GM18498 (cell line): ENCODE data around the gene CEP350.
A peak's percentile ranks its signal among the peaks of the same experiment; 100 is the strongest.
"Not testable (repeated sequence)": the region's sequence is repeated elsewhere in the genome, so short reads cannot be mapped to it uniquely, and the experiment has no call there.

Source experiments
- ATAC-seq: cut with Tn5 transposase; IDR thresholded peaks from one replicate; pipeline ENCODE4 v1.9.1; 2021; ENCODE audit warnings: mild to moderate bottlenecking, moderate library complexity; ENCODE audit not compliant: unreplicated experiment

The CEP350 gene

DNA sequence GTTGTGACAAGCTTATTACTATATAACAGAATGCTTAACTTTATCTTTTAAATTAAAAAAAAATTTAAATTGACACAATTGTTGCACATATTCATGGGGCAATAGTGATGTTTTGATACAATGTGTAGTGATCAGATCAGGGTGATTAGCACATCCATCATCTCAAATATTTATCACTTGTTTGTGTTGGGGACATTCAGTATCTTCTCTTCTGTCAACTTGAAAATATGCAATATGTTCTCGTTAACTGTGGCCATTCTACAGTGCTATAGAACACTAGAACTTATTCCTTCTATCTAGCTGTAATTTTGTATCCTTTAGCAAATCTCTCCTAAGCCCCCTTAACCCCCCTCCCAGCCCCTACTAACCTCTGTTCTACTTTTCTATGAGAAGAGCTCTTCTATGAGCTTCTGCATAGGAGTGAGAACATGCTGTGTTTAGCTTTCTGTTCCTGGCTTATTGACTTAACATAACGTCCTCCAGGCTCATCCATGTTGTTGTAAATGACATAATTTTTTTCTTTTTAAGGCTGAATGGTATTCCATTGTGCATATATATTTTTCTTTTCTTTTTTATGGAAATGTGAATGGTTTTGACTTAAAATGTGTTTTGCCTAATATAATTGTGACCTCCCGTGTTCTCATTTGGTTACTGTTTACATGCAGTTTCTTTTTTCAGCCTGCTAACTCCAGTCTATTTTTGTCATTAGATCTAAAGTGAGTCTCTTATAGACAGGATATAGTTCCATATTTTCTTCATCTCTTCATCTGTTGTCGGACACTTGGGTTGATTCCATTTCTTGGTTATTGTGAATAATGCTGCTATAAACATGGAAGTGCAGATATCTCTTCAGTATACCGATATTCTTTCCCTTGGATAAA, 23.8 kb downstream of the CEP350 start:
- no peak for ATAC-seq

DNA sequence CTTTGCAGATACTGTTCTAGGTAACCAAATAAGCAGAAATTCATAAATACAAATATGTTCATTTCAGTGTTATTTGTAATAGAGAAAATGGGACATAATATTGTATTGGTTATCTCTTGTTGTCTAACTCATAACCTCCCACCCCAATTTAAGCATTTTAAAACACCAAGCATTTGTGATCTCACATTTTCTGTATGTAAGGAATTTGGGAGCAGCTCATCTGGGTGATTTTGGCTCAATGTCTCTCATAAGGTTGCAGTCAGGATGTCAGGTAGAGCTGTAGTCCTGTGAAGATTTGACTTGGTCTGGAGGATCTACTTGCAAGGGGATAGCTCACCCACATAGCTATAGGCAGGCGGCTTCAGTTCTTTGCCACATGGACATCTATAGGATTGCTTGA, 29.5 kb downstream of the CEP350 start:
- ATAC-seq, result no peak

DNA sequence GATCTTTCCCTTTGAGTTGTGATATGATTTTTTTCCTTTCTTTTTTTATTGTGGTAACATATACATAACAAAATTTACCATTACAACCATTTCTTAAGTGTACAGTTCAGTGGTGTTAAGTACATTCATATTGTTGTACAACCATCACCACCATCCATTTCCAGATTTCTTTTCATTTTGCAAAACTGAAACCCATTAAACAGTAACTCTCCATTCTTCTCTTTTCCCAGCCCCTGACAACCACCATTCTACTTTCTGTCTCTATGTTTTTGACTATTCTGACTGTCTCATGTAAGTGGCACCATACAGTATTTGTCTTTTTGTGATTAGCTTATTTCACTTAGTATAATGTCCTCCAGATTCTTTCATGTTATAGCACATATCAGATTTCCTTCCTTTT, 30.3 kb downstream of the CEP350 start:
- peak; percentile 50 for ATAC-seq

DNA sequence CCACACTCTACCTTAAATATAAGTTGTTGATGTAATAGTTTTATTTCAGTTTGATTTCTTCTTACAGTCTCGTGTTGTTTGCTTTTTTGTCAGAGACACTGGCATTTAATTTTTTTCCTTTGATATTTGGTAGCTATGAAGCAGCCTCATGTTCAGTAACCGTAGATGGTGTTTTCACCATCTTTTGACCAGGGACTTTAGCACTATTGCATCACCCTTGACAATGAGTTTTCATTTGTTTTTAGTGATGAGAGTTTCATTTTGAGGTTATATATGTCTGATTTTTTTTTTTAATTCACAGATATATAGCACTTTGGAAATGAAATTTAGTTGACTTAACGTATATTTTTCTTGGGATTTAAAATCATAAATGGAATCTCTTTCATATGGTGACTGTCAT, 36.2 kb downstream of the CEP350 start:
- no peak for ATAC-seq

DNA sequence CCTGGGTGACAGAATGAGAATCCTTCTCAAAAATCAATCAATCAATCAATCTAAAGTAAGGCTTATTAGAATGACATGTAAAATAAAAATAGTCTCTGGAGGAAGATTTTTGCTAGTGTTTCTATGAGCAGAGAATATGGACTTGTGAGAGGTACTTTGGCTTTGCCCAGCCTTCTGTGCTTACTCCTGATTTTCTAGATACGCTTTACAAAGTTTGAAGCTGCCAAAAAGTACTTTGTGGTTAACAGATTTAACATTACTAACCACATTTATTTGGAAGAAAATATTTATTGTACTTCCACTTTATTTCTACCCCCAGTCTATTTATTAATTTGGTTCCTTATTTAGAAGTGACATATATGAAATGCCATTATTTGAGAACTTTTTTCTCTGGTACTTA, 41.0 kb downstream of the CEP350 start:
- ATAC-seq, result no peak

DNA sequence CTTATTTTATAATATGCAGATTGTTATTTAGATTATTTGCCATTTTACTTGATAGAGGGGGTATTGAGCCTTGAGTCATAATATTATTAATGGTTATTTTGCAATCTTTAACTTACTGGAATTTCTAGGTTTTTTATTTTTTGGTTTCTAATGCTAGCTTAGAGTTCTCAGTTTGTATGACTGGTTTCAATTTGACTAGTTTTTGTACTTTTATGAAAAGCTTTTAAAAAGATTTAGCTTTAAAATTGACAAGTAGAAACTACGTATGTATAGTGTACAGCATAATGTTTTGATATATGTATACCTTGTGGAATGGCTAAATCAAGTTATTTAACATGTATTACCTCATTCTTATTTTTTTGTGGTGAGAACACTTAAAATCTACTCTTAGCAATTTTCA, 41.5 kb downstream of the CEP350 start:
- peak; percentile 55 for ATAC-seq

DNA sequence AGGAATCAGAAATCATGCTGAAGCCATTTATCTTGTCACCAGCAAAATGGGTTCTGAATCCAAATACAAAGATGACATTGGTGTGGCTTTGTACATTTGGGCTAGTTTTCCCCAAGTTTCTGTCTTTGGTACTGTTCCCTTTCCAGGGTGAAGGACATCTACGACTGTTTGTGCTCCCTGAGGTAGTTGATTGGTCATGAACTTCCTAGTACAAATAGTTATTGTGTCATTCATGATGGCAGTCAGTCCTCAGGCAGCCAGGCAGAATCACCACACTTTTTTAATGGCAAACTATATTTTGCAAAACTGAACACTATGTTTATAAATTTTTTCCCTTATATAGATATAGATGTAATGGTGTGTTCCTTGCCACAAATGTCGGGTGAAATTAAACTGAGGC, 46.0 kb downstream of the CEP350 start:
- no peak for ATAC-seq

DNA sequence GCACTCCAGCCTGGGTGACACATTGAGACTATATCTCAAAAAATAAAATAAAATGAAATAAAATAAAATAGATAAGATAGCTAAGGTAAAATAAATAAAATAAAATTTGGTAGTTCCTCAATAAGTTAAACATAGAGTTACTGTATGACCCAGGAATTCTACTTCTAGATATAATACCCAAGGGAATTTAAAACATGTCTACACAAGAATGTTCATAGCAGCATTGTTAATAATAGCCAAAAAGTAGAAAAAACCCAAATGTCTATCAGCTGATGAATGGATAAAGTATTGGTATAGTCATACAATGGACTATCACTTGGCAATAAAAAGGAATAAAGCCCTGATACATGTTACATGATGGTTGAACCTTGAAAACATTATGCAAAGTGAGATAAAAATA, 47.8 kb downstream of the CEP350 start:
- ATAC-seq, result no peak

DNA sequence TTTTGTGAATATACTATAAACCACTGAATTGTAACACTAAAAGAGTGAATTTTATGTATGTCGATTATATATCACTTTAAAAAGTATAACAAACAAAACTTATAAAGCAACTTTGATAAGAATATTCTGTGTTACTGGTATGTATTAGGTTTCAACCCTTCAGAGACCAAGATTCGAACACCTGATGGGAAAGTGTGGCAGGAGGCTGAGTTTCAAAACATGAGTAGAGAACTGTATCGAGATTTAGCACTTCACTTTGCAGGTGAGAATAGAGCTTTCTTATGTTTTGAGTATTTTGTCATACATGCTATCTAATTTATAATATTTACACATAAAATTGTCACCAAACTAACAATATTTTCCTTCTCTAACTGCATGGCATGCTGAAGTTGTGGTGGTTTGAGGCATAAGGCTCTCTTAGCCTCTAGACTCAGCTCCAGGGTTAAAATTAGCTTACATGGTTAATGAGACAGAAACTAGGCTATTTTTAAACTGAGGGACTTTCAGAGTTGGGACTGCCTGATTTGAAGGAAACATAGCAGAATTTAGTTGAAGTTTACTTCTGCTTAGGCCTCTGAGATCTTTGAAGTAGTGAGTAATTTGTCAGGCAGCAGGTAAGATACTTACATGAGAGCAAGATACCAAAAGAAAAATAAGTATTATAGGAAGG, 48.6 kb downstream of the CEP350 start:
- peak; percentile 85 for ATAC-seq

DNA sequence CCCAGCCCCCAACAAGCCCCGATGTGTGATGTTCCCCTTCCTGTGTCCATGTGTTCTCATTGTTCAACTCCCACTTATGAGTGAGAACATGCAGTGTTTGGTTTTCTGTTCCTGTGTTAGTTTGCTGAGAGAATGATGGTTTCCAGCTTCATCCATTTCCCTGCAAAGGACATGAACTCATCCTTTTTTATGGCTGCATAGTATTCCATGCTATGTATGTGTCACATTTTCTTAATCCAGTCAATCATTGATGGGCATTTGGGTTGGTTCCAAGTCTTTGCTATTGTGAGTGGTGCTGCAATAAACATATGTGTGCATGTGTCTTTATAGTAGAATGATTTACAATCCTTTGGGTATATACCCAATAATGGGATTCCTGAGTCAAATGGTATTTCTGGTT, 52.2 kb downstream of the CEP350 start:
- not testable (repeated sequence) for ATAC-seq

DNA sequence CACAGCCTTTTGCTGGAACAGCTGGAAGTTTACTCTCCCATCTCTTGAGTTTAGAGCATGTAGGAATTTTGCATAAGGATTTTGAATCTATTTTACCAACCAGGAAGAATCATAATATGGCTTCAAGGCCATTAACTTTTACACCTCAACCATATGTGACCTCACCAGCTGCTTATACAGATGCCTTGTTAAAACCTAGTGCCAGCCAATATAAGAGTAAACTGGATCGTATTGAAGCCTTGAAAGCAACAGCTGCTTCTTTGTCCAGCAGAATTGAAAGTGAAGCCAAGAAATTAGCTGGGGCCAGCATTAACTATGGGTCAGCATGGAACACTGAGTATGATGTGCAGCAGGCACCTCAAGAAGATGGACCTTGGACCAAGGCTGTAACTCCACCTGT, 65.4 kb downstream of the CEP350 start:
- ATAC-seq, result no peak

DNA sequence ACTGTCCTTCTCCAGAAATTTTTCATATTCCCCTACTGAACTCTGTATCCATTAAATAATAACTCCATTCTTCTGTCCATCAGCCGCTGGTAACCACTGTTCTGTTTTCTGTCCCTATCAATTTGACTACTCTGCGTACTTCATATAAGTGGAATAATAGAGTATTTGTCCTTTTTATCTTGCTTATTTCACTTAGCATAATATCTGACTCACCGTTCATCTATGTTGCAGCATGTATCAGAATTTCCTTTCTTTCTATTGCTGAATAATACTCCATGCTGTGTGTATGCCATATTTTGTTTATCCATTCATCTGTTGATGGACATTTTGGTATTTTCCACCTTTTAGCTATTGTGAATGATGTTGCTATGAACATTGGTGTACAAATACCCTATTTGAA, 71.9 kb downstream of the CEP350 start:
- no peak for ATAC-seq

DNA sequence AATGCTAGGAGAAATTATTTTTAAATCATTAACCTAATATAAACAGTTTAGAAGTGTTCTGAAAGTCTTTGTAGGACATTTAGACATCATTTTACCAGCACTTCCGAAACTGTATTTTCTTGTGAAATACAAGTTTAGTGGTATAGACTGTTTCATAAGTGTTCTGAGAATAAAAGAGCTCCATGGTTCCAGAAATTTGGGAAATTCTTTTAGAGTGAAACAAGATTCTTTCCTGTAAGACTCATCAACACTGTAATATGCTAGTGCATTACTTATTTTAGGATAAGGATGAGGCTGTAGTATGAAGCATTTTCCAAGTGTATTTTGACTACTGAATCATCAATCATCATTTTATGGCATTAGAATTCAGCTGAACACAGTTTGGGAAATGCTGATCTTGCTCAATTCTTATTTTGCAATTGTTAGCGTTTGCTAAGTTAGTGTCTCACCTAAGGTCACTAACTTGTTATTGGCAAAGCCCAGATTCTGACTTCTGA, 73.4 kb downstream of the CEP350 start:
- no peak for ATAC-seq

DNA sequence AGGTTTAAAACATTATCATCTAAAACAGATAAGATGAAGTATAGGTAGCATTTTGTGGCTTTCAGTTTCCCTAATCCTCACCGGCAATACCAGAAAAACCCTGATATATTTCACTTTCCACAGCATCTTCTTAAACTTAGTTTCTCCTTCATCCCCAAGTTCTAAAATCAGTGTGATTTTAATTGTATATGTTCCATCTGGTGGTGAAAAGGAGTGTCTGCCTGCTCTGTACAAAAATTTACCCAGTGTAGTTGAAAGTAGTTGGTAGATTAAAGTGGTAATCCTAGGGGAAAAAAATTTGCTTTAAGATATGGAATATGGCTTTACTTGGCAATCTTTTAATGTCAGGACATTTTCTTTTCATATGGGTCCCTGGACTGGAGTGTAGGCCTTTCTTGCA, 74.3 kb downstream of the CEP350 start:
- no peak for ATAC-seq

DNA sequence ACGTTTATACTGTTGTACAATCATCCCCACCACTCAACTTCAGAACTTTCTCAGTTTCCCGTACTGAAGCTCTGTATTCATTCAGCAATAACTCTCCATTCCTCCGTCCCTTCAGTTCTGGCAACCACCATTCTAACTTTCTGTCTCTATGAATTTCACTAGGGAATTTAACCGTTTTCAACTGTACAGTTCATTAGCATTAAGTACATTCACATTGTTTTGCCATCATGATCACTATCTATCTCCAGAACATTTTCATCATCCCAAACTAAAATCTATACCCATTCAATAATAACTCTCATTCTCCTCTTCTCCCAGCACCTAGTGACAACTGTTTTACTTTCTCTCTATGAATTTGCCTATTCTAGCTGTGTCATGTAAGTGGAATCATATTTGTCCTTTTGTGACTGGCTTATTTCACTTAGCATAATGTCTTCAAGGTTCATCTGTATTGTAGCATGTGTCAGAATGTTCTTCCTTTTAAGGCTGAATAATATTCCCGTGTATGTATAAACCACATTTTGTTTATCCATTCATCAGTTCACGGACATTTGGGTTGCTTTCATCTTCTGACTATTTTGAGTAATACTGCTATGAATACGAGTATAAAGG, 75.0 kb downstream of the CEP350 start:
- ATAC-seq, result no peak

DNA sequence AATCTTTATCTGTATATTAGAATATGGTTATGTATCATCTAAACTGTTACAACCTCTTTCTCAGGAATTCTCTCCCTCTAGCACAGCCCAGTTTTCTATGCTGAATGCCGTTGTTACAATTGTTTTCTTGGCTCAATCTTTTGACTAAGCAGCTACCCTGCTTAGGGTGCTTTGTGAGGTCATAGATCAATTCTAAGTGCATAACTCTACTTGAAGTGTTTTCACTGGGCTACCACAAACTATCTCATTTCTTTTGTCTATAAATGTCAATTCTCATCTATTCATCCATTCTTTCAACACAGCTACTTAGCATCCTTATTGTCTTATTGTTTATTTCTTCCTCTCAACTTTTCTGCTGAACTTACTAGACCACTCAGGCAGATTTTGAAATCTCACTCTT, 77.1 kb downstream of the CEP350 start:
- no peak for ATAC-seq

DNA sequence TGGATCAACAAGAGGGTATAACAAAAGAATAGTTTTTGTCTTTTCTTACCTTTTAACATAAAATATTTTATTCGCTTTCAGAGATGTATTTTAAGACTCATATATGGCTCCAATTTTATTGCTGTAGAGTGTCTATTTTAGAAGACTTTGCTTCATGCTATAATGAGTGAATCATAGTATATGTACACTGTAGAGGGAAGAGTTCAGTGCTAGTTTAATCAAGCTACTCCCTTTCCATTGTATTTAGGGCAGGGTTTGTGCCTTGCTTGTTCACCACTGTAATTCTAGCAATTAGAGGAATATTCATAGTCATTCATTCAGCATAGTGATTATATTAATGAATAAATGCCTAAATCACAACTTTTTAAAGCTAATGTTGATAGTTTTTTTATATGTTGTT, 78.8 kb downstream of the CEP350 start:
- ATAC-seq, result no peak

DNA sequence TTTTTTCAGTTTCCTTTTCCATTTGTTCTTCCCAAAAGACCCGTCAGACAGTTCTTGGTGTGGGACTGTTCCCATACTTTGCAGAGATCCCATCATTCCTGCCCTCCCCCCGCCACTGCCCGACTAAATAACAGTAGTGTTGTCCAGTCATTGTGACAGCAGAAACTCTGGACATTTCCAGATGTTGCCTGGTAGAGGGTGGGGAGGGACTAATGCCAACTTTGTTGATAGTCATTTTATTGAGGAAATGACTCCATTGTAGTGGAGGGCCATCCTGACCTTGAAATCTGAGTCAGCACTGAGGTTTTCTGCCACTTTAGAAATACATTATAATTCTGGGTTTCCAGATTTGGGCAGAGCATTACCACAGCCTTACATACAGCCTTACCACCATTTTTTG, 85.4 kb downstream of the CEP350 start:
- no peak for ATAC-seq

DNA sequence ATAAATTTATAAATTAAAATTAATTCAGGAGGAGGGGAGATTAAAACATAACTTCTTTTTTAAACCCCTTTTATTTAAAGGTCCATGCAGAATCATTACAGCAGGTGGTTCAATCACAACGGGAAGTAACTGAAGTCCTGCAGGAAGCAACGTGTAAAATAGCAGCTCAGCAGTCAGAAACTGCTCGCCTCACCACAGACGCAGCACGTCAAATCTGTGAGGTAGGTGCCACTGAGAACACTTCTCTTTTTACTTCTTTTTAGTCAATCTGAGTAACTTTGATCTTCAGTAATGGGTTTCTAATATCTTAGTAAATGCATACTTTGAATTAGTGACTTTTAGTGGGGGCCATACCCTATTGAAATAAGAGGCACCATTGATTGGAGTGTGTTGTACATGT, 87.0 kb downstream of the CEP350 start:
- no peak for ATAC-seq

DNA sequence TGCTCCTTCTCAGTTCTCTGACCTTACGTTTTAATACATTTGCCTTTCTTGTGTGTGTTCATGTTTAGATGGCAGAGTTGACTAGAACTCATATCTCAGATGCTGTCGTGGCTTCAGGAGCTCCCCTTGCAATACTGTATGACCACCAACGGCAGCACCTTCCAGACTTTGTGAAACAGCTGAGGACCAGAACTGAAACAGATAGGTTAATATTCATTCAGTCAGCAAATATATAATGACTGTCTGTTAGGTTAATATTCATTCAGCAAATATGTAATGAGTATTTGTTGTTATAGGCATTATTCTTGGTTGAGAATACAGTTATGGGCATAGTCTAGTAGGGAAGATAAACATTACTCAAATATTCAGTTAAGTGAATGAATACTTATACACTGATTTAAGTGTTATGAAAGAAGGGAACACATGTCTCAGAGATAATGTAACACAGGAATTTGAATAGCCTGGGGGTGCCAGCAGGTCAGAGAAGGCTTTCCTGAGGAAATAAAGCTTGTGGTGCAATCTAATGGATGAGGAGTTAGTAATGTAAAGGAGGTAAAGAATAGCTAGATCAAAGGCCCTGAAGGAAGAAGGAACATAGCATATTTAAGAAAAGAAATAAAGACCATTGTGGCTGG, 88.5 kb downstream of the CEP350 start:
- no peak for ATAC-seq

DNA sequence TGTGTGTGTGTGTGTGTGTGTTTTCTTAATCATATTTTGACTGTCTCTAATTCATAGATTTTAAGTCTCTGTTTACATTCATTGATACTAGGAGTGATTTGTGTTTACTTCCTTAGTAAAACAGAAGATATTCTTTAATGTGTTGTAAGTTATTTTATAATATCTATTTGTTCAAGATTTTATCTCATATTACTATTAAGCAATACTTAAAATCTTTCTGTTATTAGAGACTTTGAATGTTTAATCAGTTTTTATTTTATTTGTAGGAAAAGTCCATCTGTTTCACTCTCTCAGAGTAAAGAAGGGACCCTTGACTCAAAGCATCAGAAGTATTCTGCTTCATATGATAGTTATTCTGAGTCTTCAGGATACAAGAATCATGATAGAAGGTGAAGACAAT, 89.2 kb downstream of the CEP350 start:
- no peak for ATAC-seq
